IMR-90 (cell line): ENCODE data around the gene BCL7A.

Experiments
- BHLHE40 ChIP-seq: fragments of 150-350 bp; IDR thresholded peaks from 2 replicates; pipeline ENCODE4 v1.6.1; 2016; ENCODE audit warnings: mild to moderate bottlenecking, low read depth, low read length
- CEBPB ChIP-seq: IDR thresholded peaks from 2 replicates; pipeline ENCODE4 v1.6.1; 2012; ENCODE audit warnings: low read depth, low read length, improper control_type of control experiment
- CTCF ChIP-seq: conservative IDR thresholded peaks from 2 replicates; pipeline ENCODE4 v1.5.1; 2012; ENCODE audit warnings: mild to moderate bottlenecking, low read depth, low read length, improper control_type of control experiment
- FOS ChIP-seq: fragments of 150-350 bp; IDR thresholded peaks from 2 replicates; pipeline ENCODE4 v1.6.1; 2016; ENCODE audit warnings: low read depth, low read length
- MAFK ChIP-seq: IDR thresholded peaks from 2 replicates; pipeline ENCODE4 v1.6.1; 2012; ENCODE audit warnings: low read depth, low read length, improper control_type of control experiment
- MXI1 ChIP-seq: IDR thresholded peaks from 2 replicates; pipeline ENCODE4 v1.6.1; 2012; ENCODE audit warnings: low read depth, mild to moderate bottlenecking, low read length, moderate library complexity, borderline replicate concordance
- POLR2A ChIP-seq: IDR thresholded peaks from 2 replicates; pipeline ENCODE4 v1.6.1; 2012; ENCODE audit warnings: mild to moderate bottlenecking, low read depth, low read length
- RAD21 ChIP-seq: IDR thresholded peaks from 2 replicates; pipeline ENCODE4 v1.6.1; 2012; ENCODE audit warnings: low read length, improper control_type of control experiment
- SMC3 ChIP-seq: fragments of 150-350 bp; IDR thresholded peaks from 2 replicates; pipeline ENCODE4 v1.6.1; 2016; ENCODE audit warnings: low read depth, mild to moderate bottlenecking, antibody characterized with exemption, low read length, moderate library complexity

GRCh38 chr12:122099280-122099749 lies 77.6 kb downstream of the BCL7A start:
- TF ChIP-seq MAFK, result no peak
- TF ChIP-seq POLR2A, result no peak
- TF ChIP-seq SMC3, result no peak
- no peak for TF ChIP-seq CEBPB
- no peak for TF ChIP-seq CTCF
- TF ChIP-seq FOS, result no peak
- no peak for TF ChIP-seq MXI1
- no peak for TF ChIP-seq BHLHE40
- no peak for TF ChIP-seq RAD21
